GM19240 (cell line): ENCODE results near the gene KIF12.

Experiments
- DNase-seq: peaks from one replicate; pipeline ENCODE4 v3.0.0; 2011; ENCODE audit warnings: low spot score; ENCODE audit not compliant: insufficient read length

KIF12 gene

DNA sequence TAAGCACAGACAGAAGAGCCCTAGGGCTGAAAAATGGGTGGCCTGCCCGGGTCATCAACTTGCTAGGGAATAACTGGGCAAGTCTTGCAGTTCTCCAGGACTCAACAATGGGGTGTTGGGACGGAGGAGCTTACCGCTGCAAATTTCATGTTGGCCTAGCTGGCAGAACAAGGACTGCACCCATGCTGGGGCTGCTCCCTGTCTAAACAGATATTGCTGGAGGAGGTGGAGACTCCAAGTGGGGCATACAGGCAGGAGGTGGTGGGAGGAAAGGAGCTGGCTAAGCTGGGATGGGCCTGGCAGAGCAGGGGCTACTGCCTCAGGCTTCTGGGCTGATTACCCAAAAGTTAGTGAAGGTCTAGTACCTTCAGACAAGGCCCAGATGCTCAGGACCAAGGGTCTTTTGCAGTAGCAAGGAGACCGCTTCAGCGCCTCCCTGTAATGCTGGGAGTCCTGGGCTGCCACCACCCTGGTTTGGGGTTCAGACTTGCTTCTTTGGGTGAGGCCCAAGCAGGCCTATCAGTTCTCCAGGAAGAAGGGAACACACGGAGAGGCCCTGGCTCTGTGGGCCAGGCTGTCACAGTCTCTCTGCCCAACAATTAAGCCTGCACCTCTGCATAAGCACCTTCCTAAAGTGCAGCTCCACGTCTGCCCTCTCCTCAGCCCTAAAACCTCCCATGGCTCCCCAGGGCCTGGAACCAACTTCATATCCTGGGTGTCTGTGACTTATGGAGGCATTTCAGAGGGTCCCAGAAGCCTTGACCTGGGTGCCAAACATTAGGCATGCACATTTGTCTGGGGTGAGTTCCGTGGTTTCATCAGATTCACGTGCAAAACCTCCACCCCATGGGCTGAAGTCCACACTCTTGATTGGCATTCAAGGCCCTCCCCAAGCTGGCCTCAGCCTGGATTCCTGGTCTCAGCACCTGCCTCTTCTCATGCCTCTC lies 24.2 kb upstream of the KIF12 start:
- DNase-seq = no peak

DNA sequence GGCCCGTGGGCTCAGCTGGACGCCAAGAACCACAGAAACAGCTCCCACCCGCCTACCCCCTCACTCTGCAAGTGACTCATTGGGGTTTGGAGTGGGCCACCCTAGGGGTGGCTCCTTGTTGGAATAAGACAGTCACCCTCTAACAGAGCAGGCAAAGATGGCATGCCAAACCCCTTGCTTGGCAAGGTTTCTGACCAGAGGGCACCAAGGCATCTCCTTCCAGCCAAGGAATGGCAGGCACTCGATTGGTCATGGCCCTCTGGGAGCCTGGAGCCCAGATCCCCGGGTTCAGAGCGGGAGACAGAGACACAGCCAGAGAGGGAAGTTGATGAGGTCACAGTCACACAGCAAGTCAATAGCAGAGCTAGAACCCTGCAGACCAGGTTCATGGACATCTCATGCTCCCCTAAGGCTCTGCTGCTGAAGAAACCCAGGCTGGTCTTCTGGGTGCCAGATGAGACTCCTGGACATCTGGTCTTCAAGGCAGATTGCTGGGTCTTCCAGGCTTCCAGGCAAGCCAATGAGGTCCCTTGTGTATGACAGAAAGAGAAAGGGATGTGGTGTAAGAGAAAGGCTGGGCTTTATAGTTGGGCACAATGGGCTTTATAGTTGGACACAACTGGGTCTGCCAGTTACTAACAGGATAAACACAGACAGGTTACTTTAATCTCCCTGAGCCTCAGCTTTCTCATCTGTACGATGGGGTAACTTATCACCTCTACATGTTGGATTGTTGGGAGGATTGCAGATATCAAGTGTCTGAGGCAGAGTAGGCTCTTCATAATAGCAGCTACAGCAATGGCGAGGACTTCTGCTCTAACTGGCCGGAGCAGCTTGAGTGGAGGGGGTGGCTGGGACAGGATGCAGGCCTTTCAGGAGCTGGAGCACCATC lies 23.3 kb upstream of the KIF12 start:
- DNase-seq = no peak

GRCh38 chr9:114121227-114122135 lies 22.4 kb upstream of the KIF12 start:
- DNase-seq = no peak

- DNase-seq = no peak
Measured at GRCh38 chr9:114120192-114121014, 21.3 kb upstream of the KIF12 start.

DNA sequence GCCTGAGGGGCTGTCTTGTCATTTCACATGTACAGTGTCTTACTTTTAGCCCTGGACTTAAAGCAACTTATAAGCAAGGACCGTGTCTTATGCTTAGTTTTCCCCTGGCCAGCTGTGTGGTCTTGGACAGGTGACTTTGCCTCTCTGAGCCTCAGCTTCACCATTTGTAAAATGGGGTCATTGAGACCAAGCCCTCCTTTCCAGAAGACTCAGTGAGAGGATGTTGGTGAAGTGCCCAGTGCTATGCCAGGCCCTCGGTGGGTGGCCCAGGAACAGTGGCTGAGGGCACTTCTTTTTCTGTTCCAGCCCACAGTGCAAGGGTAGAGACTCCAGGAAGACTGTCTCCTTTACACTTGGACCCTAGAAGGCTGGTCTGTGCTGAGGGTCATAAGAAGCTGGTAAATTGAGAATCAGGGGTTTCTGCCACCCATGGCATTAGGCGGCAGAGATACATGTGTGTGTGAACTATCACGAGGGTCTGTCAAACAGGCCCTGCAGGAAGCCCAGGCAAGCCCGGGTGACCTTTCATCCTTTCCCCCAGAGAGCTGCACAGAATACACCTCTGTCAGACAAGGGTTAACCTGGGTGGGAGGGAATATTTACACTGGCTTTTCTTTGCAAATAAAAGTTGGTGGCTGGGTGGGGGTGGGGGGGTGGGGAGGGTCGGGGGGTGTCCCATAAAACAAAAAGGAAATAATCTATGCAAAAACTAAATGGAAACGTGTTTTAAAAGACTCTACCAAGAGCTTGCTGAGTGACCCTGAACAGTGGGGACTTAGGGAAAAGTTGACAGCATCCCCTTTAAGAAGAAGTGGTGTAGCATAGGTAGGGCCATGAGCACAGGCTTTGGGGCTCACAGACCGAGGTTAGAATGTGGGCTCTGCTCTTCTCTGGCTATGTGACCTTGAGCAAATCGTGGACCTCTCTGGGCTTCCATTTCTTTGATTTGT lies 20.4 kb upstream of the KIF12 start:
- no peak for DNase-seq

GRCh38 chr9:114117996-114118830 lies 19.1 kb upstream of the KIF12 start:
- no peak for DNase-seq

DNA sequence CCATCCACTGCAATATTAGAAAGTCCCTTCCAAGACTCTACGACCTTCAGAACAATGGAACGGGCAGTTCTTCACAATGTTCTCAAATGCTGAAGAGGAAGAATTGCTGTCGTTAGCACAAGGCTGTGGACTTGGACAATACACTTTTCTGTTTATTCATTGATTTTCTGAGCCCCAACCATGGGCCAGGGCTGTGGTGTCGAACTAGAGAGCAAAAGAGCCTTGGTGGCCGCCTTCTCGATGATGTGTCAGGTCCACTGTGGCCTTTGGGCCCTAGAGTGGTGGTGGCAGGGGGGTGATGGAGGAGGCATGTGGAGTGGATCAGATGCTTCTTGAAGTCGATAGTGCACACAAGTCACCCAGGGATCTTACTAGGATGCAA lies 18.5 kb upstream of the KIF12 start:
- no peak for DNase-seq

DNA sequence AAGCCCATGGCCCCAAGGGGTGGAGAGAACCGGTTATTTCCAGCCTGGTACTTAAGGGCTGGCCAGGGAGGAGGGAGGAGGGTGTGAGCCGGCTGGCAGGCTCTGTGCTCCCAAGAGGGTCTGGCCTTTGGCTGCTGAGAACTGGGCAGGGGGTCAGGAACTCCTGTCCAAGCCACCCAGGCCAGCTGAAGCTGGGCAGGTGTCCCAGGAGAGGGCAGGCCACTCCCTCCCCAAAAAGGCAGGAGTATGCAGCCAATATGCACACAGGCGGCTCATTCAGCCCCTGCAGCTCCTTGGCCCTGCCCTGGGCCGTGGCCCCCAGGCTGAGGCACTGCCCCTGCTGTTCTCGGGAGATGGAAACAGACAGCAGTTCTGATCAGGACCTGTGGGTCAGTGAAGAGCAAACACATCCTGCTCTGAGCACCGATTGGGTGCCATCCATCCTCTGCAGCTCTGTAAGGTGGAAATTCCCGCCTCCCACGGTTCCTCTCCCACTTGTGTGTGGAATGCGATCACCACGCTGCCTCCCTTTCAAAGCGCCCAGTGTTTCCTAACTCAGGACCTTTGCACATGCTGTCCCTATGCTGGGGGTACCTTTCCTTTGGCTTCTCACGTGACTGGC lies 17.1 kb upstream of the KIF12 start:
- DNase-seq = no peak

- DNase-seq = no peak
Measured at GRCh38 chr9:114115654-114116125, 16.6 kb upstream of the KIF12 start.

GRCh38 chr9:114114364-114114763 lies 15.3 kb upstream of the KIF12 start:
- no peak for DNase-seq

DNA sequence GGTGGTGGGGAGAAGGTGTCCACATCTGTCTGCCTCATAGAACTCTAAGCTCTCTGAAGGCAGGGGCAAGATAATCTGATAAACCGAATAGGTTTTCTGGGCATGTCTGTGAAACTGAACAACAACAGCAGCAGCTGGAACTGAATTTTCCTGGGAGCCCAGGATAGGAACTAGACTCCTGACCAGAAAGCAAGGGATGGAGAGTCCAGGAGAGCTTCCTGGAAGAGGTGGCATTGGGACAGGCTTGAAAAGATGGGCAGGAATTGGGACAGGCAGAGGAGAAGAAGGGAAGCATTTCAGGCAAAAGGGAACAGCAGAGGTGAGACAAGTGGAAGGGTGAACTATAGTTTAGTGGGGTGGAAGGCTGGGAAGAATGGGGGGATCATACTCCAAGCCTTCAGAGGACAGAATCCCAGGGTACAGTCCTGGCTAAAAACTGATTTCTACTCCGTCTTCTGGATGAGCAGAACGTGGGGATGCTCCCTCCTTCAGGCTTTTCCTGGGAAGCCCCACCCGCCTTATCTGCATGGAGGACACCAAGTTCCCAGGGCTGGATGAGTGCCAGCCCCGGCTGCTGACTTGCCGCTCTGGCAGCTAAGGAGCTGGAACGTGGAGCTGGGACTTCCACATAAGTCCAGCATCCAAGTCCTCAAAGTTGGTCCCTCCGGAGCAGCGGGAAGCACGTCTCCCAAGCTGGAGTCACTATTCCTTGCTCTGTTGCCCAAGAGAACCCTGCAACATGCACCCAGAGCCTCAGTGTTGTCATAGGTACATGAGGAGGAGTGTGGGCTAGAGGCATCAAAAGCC lies 13.9 kb upstream of the KIF12 start:
- DNase-seq = no peak

DNA sequence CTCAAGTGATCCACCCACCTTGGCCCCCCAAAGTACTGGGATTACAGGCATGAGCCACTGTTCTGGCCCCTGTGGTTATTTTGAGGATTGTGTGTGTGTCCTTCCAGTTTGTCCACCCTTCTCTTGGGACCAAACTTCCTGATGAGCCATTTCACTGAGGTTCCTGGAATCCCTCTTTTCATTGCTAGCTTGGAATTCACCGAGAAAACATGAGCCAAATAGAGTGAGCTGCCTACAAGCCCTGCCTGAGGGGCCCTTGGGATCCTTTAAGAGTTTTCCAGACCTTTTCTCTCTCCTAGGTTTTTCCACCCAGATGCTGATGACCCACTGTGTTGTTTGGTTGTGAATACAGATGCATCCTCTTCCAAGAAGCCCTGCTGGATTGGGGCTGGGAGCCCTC lies 13.2 kb upstream of the KIF12 start:
- DNase-seq = no peak

DNA sequence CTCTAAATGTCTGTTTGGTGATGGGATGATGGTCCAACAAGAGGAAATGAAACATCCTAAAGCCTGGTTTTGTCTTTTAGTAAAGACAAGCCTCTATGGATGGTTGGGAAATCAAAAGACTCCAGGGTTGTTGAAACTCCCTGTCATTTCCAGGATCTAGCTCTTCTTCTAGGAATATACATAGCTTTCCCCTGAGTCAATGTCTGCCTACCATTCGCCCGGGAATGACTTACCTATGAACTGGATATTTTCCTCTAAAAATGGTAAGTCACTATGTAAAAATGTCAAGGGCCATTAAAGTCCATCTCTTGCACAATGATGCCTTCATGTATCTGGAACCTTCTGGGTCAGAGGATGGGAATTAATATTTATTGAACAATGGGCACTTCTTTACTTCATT lies 11.1 kb upstream of the KIF12 start:
- DNase-seq = no peak

GRCh38 chr9:114109124-114109523 lies 10.0 kb upstream of the KIF12 start:
- DNase-seq = no peak

GRCh38 chr9:114108016-114108833 lies 9.1 kb upstream of the KIF12 start:
- peak; percentile 56 for DNase-seq
